Measurements from ENCODE around the gene CELF1.

DNA sequence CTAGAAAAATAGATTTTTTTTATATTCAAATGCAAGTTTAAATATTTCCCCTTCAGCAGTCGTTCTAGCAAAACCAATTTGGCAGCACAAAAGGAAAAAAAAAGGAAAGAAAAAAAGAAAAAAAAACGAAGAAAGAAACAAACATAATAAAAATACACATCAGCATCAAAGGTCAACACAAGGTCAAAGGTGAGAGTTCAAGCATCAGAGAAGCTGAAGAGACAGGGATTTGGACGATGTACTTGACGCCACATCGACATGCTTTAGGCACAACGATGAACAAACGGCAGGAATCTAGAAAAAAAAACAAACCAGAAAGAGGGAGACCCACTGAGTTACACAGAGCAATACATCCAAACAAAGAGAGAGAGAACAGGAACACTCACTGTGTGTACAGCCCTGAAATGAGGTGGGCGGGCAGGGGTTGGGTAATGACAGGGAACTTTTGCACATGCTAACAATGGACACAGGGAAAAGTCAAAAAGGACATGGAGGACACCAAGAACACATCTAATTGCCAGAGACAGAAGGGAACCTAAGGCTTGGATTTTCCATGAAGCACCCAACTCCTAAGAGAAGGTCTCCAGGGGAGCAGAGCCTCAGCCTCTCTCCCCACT, 84.2 kb downstream of the CELF1 start:
- TF ChIP-seq POLR2A (IDR thresholded peaks at IDR 0.05), result no peak
- TF ChIP-seq, protein P1, sequence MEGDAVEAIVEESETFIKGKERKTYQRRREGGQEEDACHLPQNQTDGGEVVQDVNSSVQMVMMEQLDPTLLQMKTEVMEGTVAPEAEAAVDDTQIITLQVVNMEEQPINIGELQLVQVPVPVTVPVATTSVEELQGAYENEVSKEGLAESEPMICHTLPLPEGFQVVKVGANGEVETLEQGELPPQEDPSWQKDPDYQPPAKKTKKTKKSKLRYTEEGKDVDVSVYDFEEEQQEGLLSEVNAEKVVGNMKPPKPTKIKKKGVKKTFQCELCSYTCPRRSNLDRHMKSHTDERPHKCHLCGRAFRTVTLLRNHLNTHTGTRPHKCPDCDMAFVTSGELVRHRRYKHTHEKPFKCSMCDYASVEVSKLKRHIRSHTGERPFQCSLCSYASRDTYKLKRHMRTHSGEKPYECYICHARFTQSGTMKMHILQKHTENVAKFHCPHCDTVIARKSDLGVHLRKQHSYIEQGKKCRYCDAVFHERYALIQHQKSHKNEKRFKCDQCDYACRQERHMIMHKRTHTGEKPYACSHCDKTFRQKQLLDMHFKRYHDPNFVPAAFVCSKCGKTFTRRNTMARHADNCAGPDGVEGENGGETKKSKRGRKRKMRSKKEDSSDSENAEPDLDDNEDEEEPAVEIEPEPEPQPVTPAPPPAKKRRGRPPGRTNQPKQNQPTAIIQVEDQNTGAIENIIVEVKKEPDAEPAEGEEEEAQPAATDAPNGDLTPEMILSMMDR (IDR thresholded peaks at IDR 0.05), result no peak

All from uterus (tissue), 2 donors.